GM19239 (cell line): ENCODE results near the gene NSMF.

Experiments used
- DNase-seq: peaks from one replicate; pipeline ENCODE4 v3.0.0; 2011; ENCODE audit warnings: low spot score; ENCODE audit not compliant: insufficient read length
- FAIRE-seq: peaks from 2 replicates; lab custom pipeline; 2011; peaks lifted over from hg19 to GRCh38; lab: Jason Lieb, UNC

NSMF gene

GRCh38 chr9:137492464-137493363, 33.6 kb upstream of the NSMF start:
- no peak for FAIRE-seq

GRCh38 chr9:137491735-137492432, 32.8 kb upstream of the NSMF start:
- no peak for DNase-seq
- FAIRE-seq, result no peak

More at GRCh38 chr9:137492464-137493363, 33.6 kb upstream of the NSMF start:
- no peak for DNase-seq

GRCh38 chr9:137490532-137491186, 31.5 kb upstream of the NSMF start:
- no peak for DNase-seq
- FAIRE-seq, result no peak

- FAIRE-seq (no peak), DNase-seq (no peak)
These were observed 29.8 kb upstream of the NSMF start for GRCh38 chr9:137488906-137489305.

GRCh38 chr9:137488327-137488653, 29.2 kb upstream of the NSMF start:
- no peak for DNase-seq
- FAIRE-seq, result no peak

- DNase-seq (no peak), FAIRE-seq (no peak)
These were observed 28.6 kb upstream of the NSMF start for GRCh38 chr9:137487454-137488326.

- no peak for DNase-seq
- no peak for FAIRE-seq
These were observed 27.7 kb upstream of the NSMF start for GRCh38 chr9:137486545-137487453.

GRCh38 chr9:137486141-137486490, 27.0 kb upstream of the NSMF start:
- FAIRE-seq, result no peak
- no peak for DNase-seq

GRCh38 chr9:137485343-137486140, 26.4 kb upstream of the NSMF start:
- FAIRE-seq, result no peak
- no peak for DNase-seq

GRCh38 chr9:137484551-137485315, 25.6 kb upstream of the NSMF start:
- FAIRE-seq, result no peak
- DNase-seq, result no peak

GRCh38 chr9:137482094-137482781, 23.1 kb upstream of the NSMF start:
- peak; percentile 63 for FAIRE-seq

GRCh38 chr9:137480686-137481683, 21.9 kb upstream of the NSMF start:
- no peak for DNase-seq
- FAIRE-seq, result no peak

More at GRCh38 chr9:137482094-137482781, 23.1 kb upstream of the NSMF start:
- no peak for DNase-seq

- no peak for DNase-seq
- no peak for FAIRE-seq
These were observed 21.0 kb upstream of the NSMF start for GRCh38 chr9:137479892-137480685.

GRCh38 chr9:137478962-137479861, 20.1 kb upstream of the NSMF start:
- FAIRE-seq (no peak), DNase-seq (no peak)
